Measurements from ENCODE around the gene ACOT4.
"Not testable (repeated sequence)": the region's sequence is repeated elsewhere in the genome, so short reads cannot be mapped to it uniquely, and the experiment has no call there.

The ACOT4 gene

GRCh38 chr14:73634011-73634833 lies 42.5 kb downstream of the ACOT4 start:
- DNase-seq, result no peak

GRCh38 chr14:73636355-73636754 lies 44.7 kb downstream of the ACOT4 start:
- not testable (repeated sequence) for DNase-seq

- DNase-seq, result no peak
Observed at GRCh38 chr14:73637830-73638229, 46.2 kb downstream of the ACOT4 start.

- no peak for DNase-seq
Observed at GRCh38 chr14:73640796-73641365, 49.2 kb downstream of the ACOT4 start.

- DNase-seq, result peak; percentile 90 to 93
Observed at GRCh38 chr14:73644531-73645247, 53.0 kb downstream of the ACOT4 start, which contains the start of gene DNAL1. TSS of gene DNAL1 (plus strand) at chr14:73644986. CDS start at chr14:73645040, 54 bp downstream.

DNA sequence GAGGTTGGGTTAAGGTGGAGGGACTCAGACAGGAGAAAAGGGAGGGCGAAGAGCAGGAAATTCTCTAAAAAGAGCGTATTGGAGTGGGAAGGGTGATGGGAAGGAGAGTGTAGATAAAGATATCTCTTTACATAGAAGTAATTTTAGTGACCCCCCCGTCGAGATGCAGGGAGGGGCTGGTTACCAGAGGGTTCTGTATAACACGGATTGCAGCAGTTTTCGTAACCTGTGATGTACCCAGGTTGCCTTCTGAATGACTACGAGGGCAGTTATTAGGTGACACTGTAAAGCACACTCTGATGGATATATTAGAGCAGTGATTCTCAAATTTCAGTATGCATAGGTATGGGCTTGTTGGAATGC lies 53.6 kb downstream of the ACOT4 start:
- DNase-seq, result no peak
